ENCODE results near the gene TMEM80. TPM values are rescaled to one million over a fixed set of nuclear protein-coding genes. Genes with fewer than 3 reads are reported as not detected.

TMEM80 gene
- total and polyA plus RNA-seq, 2 donors (not counting 3 experiments of a cell fraction or from before 2014, with no cell fraction given), result 21.2 to 26.6 TPM

DNA sequence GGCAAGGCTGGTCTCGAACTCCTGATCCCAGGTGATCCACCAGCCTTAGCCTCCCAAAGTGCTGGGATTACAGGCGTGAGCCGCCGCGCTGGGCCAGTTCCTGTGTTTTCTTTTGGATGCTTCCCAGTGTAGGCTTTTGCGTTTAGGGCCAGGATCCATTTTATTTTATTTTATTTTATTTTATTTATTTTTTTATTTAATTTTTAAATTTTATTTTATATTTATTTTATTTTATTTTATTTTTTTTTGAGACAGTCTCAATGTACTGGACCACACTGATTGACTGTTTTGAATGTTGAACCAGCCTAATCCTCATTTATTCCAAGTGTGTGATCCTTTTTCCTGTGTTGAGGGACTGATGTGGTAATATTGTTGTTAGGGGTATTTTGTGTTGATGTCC, 18.8 kb downstream of the TMEM80 start:
- Histone ChIP-seq H3K9ac (replicated peaks; ENCODE audit: extremely low read depth, insufficient read depth, low read length) (no peak overlapping the region), H3K79me2 (ENCODE audit: control insufficient read depth, insufficient read depth, low read length) (no peaks in the 10 kb centered on the region), H3K36me3 (ENCODE audit: control insufficient read depth in 2 of 2, extremely low read depth in 1 of 2, insufficient read depth in 2 of 2, low read length in 2 of 2) (no peaks in the 10 kb centered on the region), H4K20me1 (replicated peaks; ENCODE audit: control insufficient read depth, extremely low read depth, insufficient read depth, low read length) (no peaks in the 10 kb centered on the region), H3K9me1 (replicated peaks; ENCODE audit: control insufficient read depth, extremely low read depth, insufficient read depth, low read length) (no peaks in the 10 kb centered on the region), H3K27me3 (ENCODE audit: control insufficient read depth in 2 of 2, insufficient read depth in 2 of 2, low read length in 2 of 2) (no peaks in the 10 kb centered on the region), H3K4me3 (replicated peaks in 1 of 3; ENCODE audit: insufficient read depth in 1 of 3, low read depth in 1 of 3, low read length in 3 of 3) (no peak overlapping the region), H3K4me2 (ENCODE audit: insufficient read depth, low read length) (no peak overlapping the region), H2AFZ (ENCODE audit: low read depth, low read length) (no peak overlapping the region), H3K9me3 (replicated peaks; ENCODE audit: control insufficient read depth, insufficient read depth, low read length) (no peaks in the 10 kb centered on the region), H3K27ac (ENCODE audit: insufficient read depth, low read depth, low read length) (no peak overlapping the region), H3K4me1 (ENCODE audit: control insufficient read depth, extremely low read depth, insufficient read depth, low read length) (no peaks in the 10 kb centered on the region)
- ChIA-PET CTCF (no interaction called here), POLR2A (no interaction called here)
- FAIRE-seq (no peak), DNase-seq (ENCODE audit: low read depth, low spot score) (no peak)
- BruUV-seq (replicated peaks), result no TSS peak
- dilution Hi-C loops (cut with MboI; ENCODE audit: extremely low pct_ligation_motif_present, low sequenced_read_pairs), result no loop called here
- intact Hi-C loops (cut with micrococcal nuclease), result no loop called here
- TF ChIP-seq MAX (IDR thresholded peaks at IDR 0.05; ENCODE audit: insufficient read depth, insufficient read length), result no peak
- TF ChIP-seq GATA2 (IDR thresholded peaks at IDR 0.05; ENCODE audit: insufficient read depth, insufficient read length, low read depth, low read length), result no peak
- no peak for TF ChIP-seq POLR2AphosphoS5 (IDR thresholded peaks at IDR 0.05; ENCODE audit: insufficient read depth, low read depth, low read length)
- no peak for TF ChIP-seq FOS (IDR thresholded peaks at IDR 0.05; ENCODE audit: borderline replicate concordance, insufficient read depth, low read length)
- TF ChIP-seq EZH2 (IDR thresholded peaks at IDR 0.05; ENCODE audit: borderline replicate concordance, low read depth, low read length, severe bottlenecking), result no peak
- TF ChIP-seq MYC (IDR thresholded peaks at IDR 0.05; ENCODE audit: low read depth, low read length), result no peak

DNA sequence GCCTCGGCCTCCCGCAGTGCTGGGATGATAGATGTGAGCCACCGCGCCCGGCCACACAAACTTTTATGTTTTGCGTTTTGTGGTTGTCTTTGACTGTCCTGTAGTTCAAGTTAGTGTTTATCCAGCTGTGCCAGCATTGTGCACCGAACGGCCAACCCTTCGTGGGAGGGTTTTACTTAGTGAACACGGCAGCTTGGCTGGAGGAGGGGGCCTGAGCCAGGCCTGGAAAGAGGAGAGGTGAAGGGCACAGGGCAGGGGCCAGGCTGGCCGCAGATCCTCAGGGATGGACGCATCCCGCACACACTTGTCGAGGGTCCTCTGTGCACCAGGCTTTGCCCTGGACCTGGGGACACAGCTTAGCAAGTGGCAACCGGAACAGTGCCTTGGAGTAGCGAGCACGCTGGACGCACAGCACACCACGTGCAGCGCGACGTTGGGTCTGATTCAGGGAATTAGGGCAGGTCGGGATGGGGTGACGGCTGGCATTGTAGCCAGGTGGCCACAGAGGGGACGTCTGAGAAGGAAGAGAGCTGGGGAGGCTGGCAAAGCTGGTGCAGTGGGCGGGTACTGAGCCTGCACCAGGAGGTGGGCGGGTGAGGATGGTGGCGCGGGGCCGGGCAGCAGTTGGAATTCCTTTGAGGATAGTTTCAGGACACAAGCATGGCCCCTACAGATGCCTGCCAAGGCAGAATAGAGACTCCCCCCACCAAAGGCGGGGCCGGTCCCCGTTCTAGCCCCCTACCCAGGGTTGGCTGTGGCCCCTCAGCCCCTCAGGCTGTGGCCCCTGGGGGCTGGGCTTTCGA, 23.8 kb downstream of the TMEM80 start:
- Histone ChIP-seq H3K27me3 (ENCODE audit: control insufficient read depth in 2 of 2, insufficient read depth in 2 of 2, low read length in 2 of 2) (peaks cover 12 to 15% of the 10 kb centered on the region in 2 experiments), H2AFZ (ENCODE audit: low read depth, low read length) (no peak overlapping the region), H3K9ac (replicated peaks; ENCODE audit: extremely low read depth, insufficient read depth, low read length) (no peak overlapping the region), H3K79me2 (ENCODE audit: control insufficient read depth, insufficient read depth, low read length) (no peaks in the 10 kb centered on the region), H3K27ac (ENCODE audit: insufficient read depth, low read depth, low read length) (no peak overlapping the region), H3K36me3 (ENCODE audit: control insufficient read depth in 2 of 2, extremely low read depth in 1 of 2, insufficient read depth in 2 of 2, low read length in 2 of 2) (no peaks in the 10 kb centered on the region), H3K9me3 (replicated peaks; ENCODE audit: control insufficient read depth, insufficient read depth, low read length) (no peaks in the 10 kb centered on the region), H3K4me3 (replicated peaks in 1 of 3; ENCODE audit: insufficient read depth in 1 of 3, low read depth in 1 of 3, low read length in 3 of 3) (no peak overlapping the region), H4K20me1 (replicated peaks; ENCODE audit: control insufficient read depth, extremely low read depth, insufficient read depth, low read length) (no peaks in the 10 kb centered on the region), H3K9me1 (replicated peaks; ENCODE audit: control insufficient read depth, extremely low read depth, insufficient read depth, low read length) (no peaks in the 10 kb centered on the region), H3K4me2 (ENCODE audit: insufficient read depth, low read length) (no peak overlapping the region), H3K4me1 (ENCODE audit: control insufficient read depth, extremely low read depth, insufficient read depth, low read length) (peaks cover 3% of the 10 kb centered on the region)
- intact Hi-C loops (cut with micrococcal nuclease) (no loop called here), dilution Hi-C loops (cut with MboI; ENCODE audit: extremely low pct_ligation_motif_present, low sequenced_read_pairs) (no loop called here)
- TF ChIP-seq FOS (IDR thresholded peaks at IDR 0.05; ENCODE audit: borderline replicate concordance, insufficient read depth, low read length) (no peak), POLR2A (IDR thresholded peaks at IDR 0.05; ENCODE audit: low read depth, low read length) (no peak), MAX (IDR thresholded peaks at IDR 0.05; ENCODE audit: insufficient read depth, insufficient read length) (no peak), EZH2 (IDR thresholded peaks at IDR 0.05; ENCODE audit: borderline replicate concordance, low read depth, low read length, severe bottlenecking) (no peak), POLR2AphosphoS5 (IDR thresholded peaks at IDR 0.05; ENCODE audit: insufficient read depth, low read depth, low read length) (no peak), JUN (IDR thresholded peaks at IDR 0.05; ENCODE audit: borderline replicate concordance, insufficient read depth, insufficient read length, low read depth) (no peak), MYC (IDR thresholded peaks at IDR 0.05; ENCODE audit: low read depth, low read length) (no peak), GATA2 (IDR thresholded peaks at IDR 0.05; ENCODE audit: insufficient read depth, insufficient read length, low read depth, low read length) (no peak)
- TF ChIP-seq, protein P1, sequence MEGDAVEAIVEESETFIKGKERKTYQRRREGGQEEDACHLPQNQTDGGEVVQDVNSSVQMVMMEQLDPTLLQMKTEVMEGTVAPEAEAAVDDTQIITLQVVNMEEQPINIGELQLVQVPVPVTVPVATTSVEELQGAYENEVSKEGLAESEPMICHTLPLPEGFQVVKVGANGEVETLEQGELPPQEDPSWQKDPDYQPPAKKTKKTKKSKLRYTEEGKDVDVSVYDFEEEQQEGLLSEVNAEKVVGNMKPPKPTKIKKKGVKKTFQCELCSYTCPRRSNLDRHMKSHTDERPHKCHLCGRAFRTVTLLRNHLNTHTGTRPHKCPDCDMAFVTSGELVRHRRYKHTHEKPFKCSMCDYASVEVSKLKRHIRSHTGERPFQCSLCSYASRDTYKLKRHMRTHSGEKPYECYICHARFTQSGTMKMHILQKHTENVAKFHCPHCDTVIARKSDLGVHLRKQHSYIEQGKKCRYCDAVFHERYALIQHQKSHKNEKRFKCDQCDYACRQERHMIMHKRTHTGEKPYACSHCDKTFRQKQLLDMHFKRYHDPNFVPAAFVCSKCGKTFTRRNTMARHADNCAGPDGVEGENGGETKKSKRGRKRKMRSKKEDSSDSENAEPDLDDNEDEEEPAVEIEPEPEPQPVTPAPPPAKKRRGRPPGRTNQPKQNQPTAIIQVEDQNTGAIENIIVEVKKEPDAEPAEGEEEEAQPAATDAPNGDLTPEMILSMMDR (IDR thresholded peaks at IDR 0.05; ENCODE audit: extremely low read depth in 1 of 2, insufficient read depth in 1 of 2, low read depth in 1 of 2, low read length in 2 of 2), result no peak
- DNase-seq (ENCODE audit: low read depth, low spot score) (no peak), FAIRE-seq (no peak)
- no TSS peak for BruUV-seq (replicated peaks)
- ChIA-PET POLR2A (no interaction called here), CTCF (interaction anchor here (1.2 to 2.0 kb wide), 4 partner anchors 12 to 165 kb away, joined by 4 to 8 read pairs (median 6); partner anchors contain the start of genes DEAF1 and TMEM80)

Measured in endothelial cell of umbilical vein (primary cell).